Activated naive CD8-positive, alpha-beta T cell treated with anti-CD3 and anti-CD28 coated beads for 36 hours (primary cell): ENCODE measurements around the gene COL4A5. TPM values are rescaled to one million over a fixed set of nuclear protein-coding genes. Genes with fewer than 3 reads are reported as not detected.

Source experiments
- DNase-seq: peaks from one replicate; pipeline ENCODE4 v3.0.0; 2021
- H3K27ac Mint-ChIP-seq: one replicate; pipeline ENCODE4 v1.8.0; 2022; ENCODE audit warnings: mild to moderate bottlenecking, moderate library complexity, mixed read lengths
- H3K27me3 Mint-ChIP-seq: one replicate; pipeline ENCODE4 v1.8.0; 2022; ENCODE audit warnings: mild to moderate bottlenecking, mixed read lengths
- H3K36me3 Mint-ChIP-seq: one replicate; pipeline ENCODE4 v1.8.0; 2021; ENCODE audit warnings: mild to moderate bottlenecking, mixed read lengths
- H3K4me1 Mint-ChIP-seq: one replicate; pipeline ENCODE4 v1.8.0; 2021; ENCODE audit warnings: mixed read lengths
- H3K4me3 Mint-ChIP-seq: one replicate; pipeline ENCODE4 v1.8.0; 2022; ENCODE audit warnings: mild to moderate bottlenecking, moderate library complexity, mixed read lengths
- H3K9me3 Mint-ChIP-seq: one replicate; pipeline ENCODE4 v1.8.0; 2022; ENCODE audit warnings: mixed read lengths
- total RNA-seq, 2 experiments: library from RNA; stranded (reverse); gene quantifications; one replicate each; pipeline ENCODE4 v1.2.3, GENCODE V29; 2021

The COL4A5 gene
- total RNA-seq, 2 experiments from 2014 or later, result not detected

- Mint-ChIP-seq H3K36me3 (no peaks in the 10 kb centered on the region), H3K4me3 (no peak overlapping the region), H3K27ac (no peak overlapping the region), H3K4me1 (no peaks in the 10 kb centered on the region), H3K9me3 (peaks cover 2% of the 10 kb centered on the region), H3K27me3 (no peaks in the 10 kb centered on the region)
- no peak for DNase-seq
These were observed 76.5 kb downstream of the COL4A5 start for GRCh38 chrX:108516184-108516583.

- Mint-ChIP-seq H3K9me3 (peaks cover 2% of the 10 kb centered on the region), H3K4me1 (no peaks in the 10 kb centered on the region), H3K36me3 (no peaks in the 10 kb centered on the region), H3K27ac (no peak overlapping the region), H3K4me3 (no peak overlapping the region), H3K27me3 (no peaks in the 10 kb centered on the region)
- DNase-seq, result no peak
These were observed 88.1 kb downstream of the COL4A5 start for GRCh38 chrX:108527724-108528123.

GRCh38 chrX:108537005-108537404 lies 97.4 kb downstream of the COL4A5 start:
- Mint-ChIP-seq H3K27me3 (no peaks in the 10 kb centered on the region), H3K4me3 (no peak overlapping the region), H3K4me1 (no peaks in the 10 kb centered on the region), H3K9me3 (no peaks in the 10 kb centered on the region), H3K27ac (no peak overlapping the region), H3K36me3 (no peaks in the 10 kb centered on the region)
- DNase-seq, result no peak

GRCh38 chrX:108541286-108541685 lies 101.6 kb downstream of the COL4A5 start:
- Mint-ChIP-seq H3K27me3 (no peaks in the 10 kb centered on the region), H3K4me3 (no peak overlapping the region), H3K4me1 (no peaks in the 10 kb centered on the region), H3K9me3 (no peaks in the 10 kb centered on the region), H3K36me3 (no peaks in the 10 kb centered on the region), H3K27ac (no peak overlapping the region)
- no peak for DNase-seq

GRCh38 chrX:108557580-108557979 lies 117.9 kb downstream of the COL4A5 start:
- Mint-ChIP-seq H3K4me1 (no peaks in the 10 kb centered on the region), H3K4me3 (no peak overlapping the region)
- DNase-seq, result no peak

GRCh38 chrX:108558217-108558616 lies 118.6 kb downstream of the COL4A5 start:
- Mint-ChIP-seq H3K9me3 (peaks cover 2% of the 10 kb centered on the region), H3K4me1 (no peaks in the 10 kb centered on the region), H3K27ac (no peak overlapping the region), H3K36me3 (no peaks in the 10 kb centered on the region), H3K4me3 (no peak overlapping the region), H3K27me3 (no peaks in the 10 kb centered on the region)
- DNase-seq, result no peak

More at GRCh38 chrX:108557580-108557979, 117.9 kb downstream of the COL4A5 start:
- peaks cover 2% of the 10 kb centered on the region for H3K9me3 Mint-ChIP-seq
- H3K27ac Mint-ChIP-seq, result no peak overlapping the region
- H3K36me3 Mint-ChIP-seq, result no peaks in the 10 kb centered on the region
- no peaks in the 10 kb centered on the region for H3K27me3 Mint-ChIP-seq

GRCh38 chrX:108573136-108573535 lies 133.5 kb downstream of the COL4A5 start:
- Mint-ChIP-seq H3K9me3 (no peaks in the 10 kb centered on the region), H3K36me3 (no peaks in the 10 kb centered on the region), H3K4me3 (no peak overlapping the region), H3K27ac (no peak overlapping the region), H3K4me1 (no peaks in the 10 kb centered on the region), H3K27me3 (peaks cover 6% of the 10 kb centered on the region)
- DNase-seq, result no peak

GRCh38 chrX:108582151-108582550 lies 142.5 kb downstream of the COL4A5 start:
- no peaks in the 10 kb centered on the region for H3K9me3 Mint-ChIP-seq
- no peaks in the 10 kb centered on the region for H3K4me1 Mint-ChIP-seq
- H3K4me3 Mint-ChIP-seq, result no peak overlapping the region
- no peak overlapping the region for H3K27ac Mint-ChIP-seq
- H3K36me3 Mint-ChIP-seq, result no peaks in the 10 kb centered on the region
- H3K27me3 Mint-ChIP-seq, result no peaks in the 10 kb centered on the region
- DNase-seq, result no peak

GRCh38 chrX:108584617-108585211 lies 145.1 kb downstream of the COL4A5 start:
- no peaks in the 10 kb centered on the region for H3K9me3 Mint-ChIP-seq
- DNase-seq, result no peak
- H3K4me3 Mint-ChIP-seq, result no peak overlapping the region
- no peaks in the 10 kb centered on the region for H3K27me3 Mint-ChIP-seq
- no peaks in the 10 kb centered on the region for H3K36me3 Mint-ChIP-seq
- H3K4me1 Mint-ChIP-seq, result no peaks in the 10 kb centered on the region
- no peak overlapping the region for H3K27ac Mint-ChIP-seq

- H3K27me3 Mint-ChIP-seq, result no peaks in the 10 kb centered on the region
- H3K4me3 Mint-ChIP-seq, result no peak overlapping the region
- H3K27ac Mint-ChIP-seq, result no peak overlapping the region
- no peaks in the 10 kb centered on the region for H3K36me3 Mint-ChIP-seq
- H3K9me3 Mint-ChIP-seq, result no peaks in the 10 kb centered on the region
- no peak for DNase-seq
- H3K4me1 Mint-ChIP-seq, result no peaks in the 10 kb centered on the region
These were observed 150.9 kb downstream of the COL4A5 start for GRCh38 chrX:108590496-108590895.

- H3K27ac Mint-ChIP-seq, result no peak overlapping the region
- peaks cover 1% of the 10 kb centered on the region for H3K9me3 Mint-ChIP-seq
- no peaks in the 10 kb centered on the region for H3K4me1 Mint-ChIP-seq
- DNase-seq, result no peak
- no peaks in the 10 kb centered on the region for H3K27me3 Mint-ChIP-seq
- H3K4me3 Mint-ChIP-seq, result no peak overlapping the region
- H3K36me3 Mint-ChIP-seq, result no peaks in the 10 kb centered on the region
These were observed 161.6 kb downstream of the COL4A5 start for GRCh38 chrX:108601276-108601675.

GRCh38 chrX:108610141-108610540 lies 170.5 kb downstream of the COL4A5 start:
- DNase-seq, result no peak
- H3K36me3 Mint-ChIP-seq, result no peaks in the 10 kb centered on the region

GRCh38 chrX:108614616-108615015 lies 175.0 kb downstream of the COL4A5 start:
- Mint-ChIP-seq H3K9me3 (no peaks in the 10 kb centered on the region), H3K4me3 (no peak overlapping the region), H3K27ac (no peak overlapping the region), H3K36me3 (no peaks in the 10 kb centered on the region), H3K27me3 (no peaks in the 10 kb centered on the region), H3K4me1 (no peaks in the 10 kb centered on the region)
- DNase-seq, result no peak

More at GRCh38 chrX:108610141-108610540, 170.5 kb downstream of the COL4A5 start:
- no peaks in the 10 kb centered on the region for H3K9me3 Mint-ChIP-seq
- H3K27me3 Mint-ChIP-seq, result no peaks in the 10 kb centered on the region
- H3K4me3 Mint-ChIP-seq, result no peak overlapping the region
- H3K4me1 Mint-ChIP-seq, result no peaks in the 10 kb centered on the region
- H3K27ac Mint-ChIP-seq, result no peak overlapping the region

GRCh38 chrX:108640817-108641216 lies 201.2 kb downstream of the COL4A5 start:
- Mint-ChIP-seq H3K27ac (no peak overlapping the region), H3K9me3 (no peaks in the 10 kb centered on the region), H3K27me3 (no peaks in the 10 kb centered on the region), H3K36me3 (no peaks in the 10 kb centered on the region), H3K4me3 (no peak overlapping the region), H3K4me1 (no peaks in the 10 kb centered on the region)
- no peak for DNase-seq

GRCh38 chrX:108641589-108642272 lies 202.1 kb downstream of the COL4A5 start:
- Mint-ChIP-seq H3K9me3 (no peaks in the 10 kb centered on the region), H3K27ac (no peak overlapping the region), H3K36me3 (no peaks in the 10 kb centered on the region)

GRCh38 chrX:108642273-108642628 lies 202.6 kb downstream of the COL4A5 start:
- H3K9me3 Mint-ChIP-seq, result no peaks in the 10 kb centered on the region
- H3K36me3 Mint-ChIP-seq, result no peaks in the 10 kb centered on the region
- H3K27ac Mint-ChIP-seq, result no peak overlapping the region
- no peaks in the 10 kb centered on the region for H3K4me1 Mint-ChIP-seq
- H3K4me3 Mint-ChIP-seq, result no peak overlapping the region
- DNase-seq, result no peak
- H3K27me3 Mint-ChIP-seq, result no peaks in the 10 kb centered on the region

More at GRCh38 chrX:108641589-108642272, 202.1 kb downstream of the COL4A5 start:
- no peaks in the 10 kb centered on the region for H3K27me3 Mint-ChIP-seq
- no peak overlapping the region for H3K4me3 Mint-ChIP-seq
- no peak for DNase-seq
- H3K4me1 Mint-ChIP-seq, result no peaks in the 10 kb centered on the region
